ENCODE data around the gene DSTN.

DNA sequence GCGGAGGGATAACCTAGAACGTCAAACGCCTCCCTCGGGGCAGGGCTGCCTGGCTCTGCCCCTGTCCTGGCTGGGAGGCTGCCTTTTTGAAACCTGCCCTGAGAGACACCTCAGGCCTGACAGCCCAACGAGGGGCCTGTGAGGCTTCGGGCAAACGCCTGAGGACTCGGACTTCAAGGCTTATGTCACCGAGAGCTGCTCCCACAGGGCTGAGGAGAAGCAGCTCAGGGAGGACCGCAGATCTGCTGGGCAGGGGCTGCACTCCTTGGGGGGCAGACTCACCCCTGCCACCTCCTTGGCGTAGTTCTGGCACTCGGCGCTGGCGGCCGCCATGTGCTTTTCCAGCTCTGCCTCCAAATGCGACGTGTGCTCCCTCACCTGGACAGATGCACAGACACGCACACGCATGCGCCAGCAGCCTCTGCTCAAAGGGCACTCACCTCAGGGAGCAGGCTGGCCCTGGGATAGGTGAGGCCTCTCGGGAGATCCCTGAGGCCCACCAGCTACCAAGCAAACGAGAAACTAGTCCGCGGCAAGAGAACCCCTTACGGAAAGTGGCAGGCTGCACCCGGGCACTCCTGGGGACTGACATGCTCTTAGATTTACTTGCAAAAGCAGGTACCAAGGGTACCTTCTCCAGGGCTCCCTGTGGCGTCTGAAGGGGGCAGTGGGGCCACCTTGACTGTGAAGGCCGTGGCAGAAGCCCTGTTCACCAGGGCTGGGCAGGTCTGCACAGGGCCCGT lies 49.6 kb downstream of the DSTN start:
- TF ChIP-seq POLR2A (IDR thresholded peaks at IDR 0.05) (no peak), CTCF (IDR thresholded peaks at IDR 0.05) (no peak), EP300 (IDR thresholded peaks at IDR 0.05) (no peak)

All from tibial nerve (tissue), 4 donors.